B cell (primary cell): ENCODE measurements around the gene MYOCD. TPM values are rescaled to one million over a fixed set of nuclear protein-coding genes. Genes with fewer than 3 reads are reported as not detected.

Experiments used
- ATAC-seq: fragments of 200-7000 bp; cut with Tn5 transposase; one replicate; pipeline ENCODE4 v1.10.0; 2021; ENCODE audit warnings: low read depth, mild to moderate bottlenecking, moderate number of reproducible peaks, moderate library complexity
- CTCF ChIA-PET: fragments of 350-600 bp; sonication (Branson Sonifier 250); formaldehyde crosslinking; loops from one replicate; lab custom pipeline; 2021; ENCODE audit warnings: antibody characterized with exemption, inconsistent platforms; lab: Charles Lee
- POLR2A ChIA-PET: fragments of 350-600 bp; sonication (Branson Sonifier 250); formaldehyde crosslinking; loops from one replicate; lab custom pipeline; 2021; ENCODE audit warnings: antibody characterized with exemption; lab: Charles Lee
- DNase-seq: peaks from one replicate; pipeline ENCODE4 v3.0.0; 2013
- H2AFZ ChIP-seq: 2 replicates; pipeline ENCODE4 v1.6.1; 2012; ENCODE audit warnings: mild to moderate bottlenecking, low read depth, low read length; ENCODE audit not compliant: insufficient read depth, poor library complexity, severe bottlenecking
- H3K27ac ChIP-seq, 2 donors: 1 replicate in 1 of 2; 2 replicates in 1 of 2; pipeline ENCODE4 v1.5.1; 2012 to 2013; ENCODE audit warnings: low read length in 2 of 2, mild to moderate bottlenecking in 2 of 2, moderate library complexity in 1 of 2
- H3K27me3 ChIP-seq, 4 experiments: fragments of 200-600 bp in 1 of 4; sonication (generic) in 1 of 4; replicated peaks in 1 of 4; 1 replicate in 2 of 4; 2 replicates in 2 of 4; pipeline versions ENCODE4 v1.6.1 to v1.7.0; 2013 to 2016; ENCODE audit warnings: low read length in 3 of 4, mild to moderate bottlenecking in 2 of 4, mixed read lengths in 1 of 4, moderate library complexity in 1 of 4; ENCODE audit not compliant: insufficient read depth in 4 of 4, control insufficient read depth in 3 of 4; ENCODE audit errors: control extremely low read depth in 1 of 4
- H3K36me3 ChIP-seq, 2 experiments: replicated peaks in 1 of 2; 1 replicate in 1 of 2; 2 replicates in 1 of 2; pipeline versions ENCODE4 v1.6.1 to v1.7.1; 2013; ENCODE audit warnings: low read length in 1 of 2; ENCODE audit not compliant: insufficient read depth in 2 of 2, control insufficient read depth in 1 of 2; ENCODE audit errors: control extremely low read depth in 1 of 2, extremely low read depth in 1 of 2
- H3K4me1 ChIP-seq, 2 donors: fragments of 200-600 bp in 1 of 2; sonication (generic) in 1 of 2; 1 replicate in 1 of 2; 2 replicates in 1 of 2; pipeline versions ENCODE4 v1.5.1 to v1.6.1; 2013 to 2017; ENCODE audit warnings: low read length in 2 of 2; ENCODE audit not compliant: control insufficient read depth in 2 of 2, insufficient read depth in 2 of 2
- H3K4me2 ChIP-seq: replicated peaks from 2 replicates; pipeline ENCODE3; 2012; ENCODE audit warnings: mild to moderate bottlenecking, low read depth, low read length; ENCODE audit not compliant: poor library complexity, severe bottlenecking
- H3K4me3 ChIP-seq, 5 experiments: fragments of 200-600 bp in 1 of 5; sonication (generic) in 1 of 5; 1 replicate in 3 of 5; 2 replicates in 2 of 5; pipeline versions ENCODE4 v1.5.1 to v1.7.0; 2011 to 2016; ENCODE audit warnings: low read length in 4 of 5, mild to moderate bottlenecking in 4 of 5, low read depth in 2 of 5, control low read depth in 1 of 5, moderate library complexity in 1 of 5; ENCODE audit not compliant: insufficient read depth in 1 of 5; ENCODE audit errors: control extremely low read depth in 1 of 5, extremely low read depth in 1 of 5
- H3K79me2 ChIP-seq: fragments of 200-600 bp; sonication (generic); one replicate; pipeline ENCODE4 v1.6.0; 2016; ENCODE audit warnings: low read length; ENCODE audit not compliant: control insufficient read depth, insufficient read depth
- H3K9ac ChIP-seq: fragments of 200-600 bp; sonication (generic); 2 replicates; pipeline ENCODE4 v1.6.1; 2017; ENCODE audit warnings: mild to moderate bottlenecking, low read length, moderate library complexity
- H3K9me3 ChIP-seq, 3 donors: one replicate each; pipeline versions ENCODE4 v1.6.1 to v1.7.1; 2013; ENCODE audit warnings: low read length in 2 of 3; ENCODE audit not compliant: control insufficient read depth in 2 of 3, insufficient read depth in 1 of 3; ENCODE audit errors: control extremely low read depth in 1 of 3
- H4K20me1 ChIP-seq: 2 replicates; pipeline ENCODE4 v1.6.0; 2012; ENCODE audit warnings: mild to moderate bottlenecking, low read length; ENCODE audit not compliant: insufficient read depth, control insufficient read depth, poor library complexity, severe bottlenecking
- H3K27ac Mint-ChIP-seq: one replicate; pipeline ENCODE4 v1.8.0; 2021; ENCODE audit warnings: mixed read lengths
- H3K27me3 Mint-ChIP-seq: one replicate; pipeline ENCODE4 v1.8.0; 2021; ENCODE audit warnings: mixed read lengths
- H3K4me1 Mint-ChIP-seq: one replicate; pipeline ENCODE4 v1.8.0; 2021; ENCODE audit warnings: mixed read lengths
- H3K4me3 Mint-ChIP-seq: one replicate; pipeline ENCODE4 v1.8.0; 2021; ENCODE audit warnings: mixed read lengths
- H3K9me3 Mint-ChIP-seq: one replicate; pipeline ENCODE4 v1.8.0; 2022; ENCODE audit warnings: mixed read lengths; ENCODE audit not compliant: insufficient read depth
- CTCF ChIP-seq: fragments of 200-600 bp; IDR thresholded peaks from one replicate; pipeline ENCODE4 v1.8.0; 2022; ENCODE audit warnings: antibody characterized with exemption, mild to moderate bottlenecking
- EZH2 ChIP-seq: IDR thresholded peaks from 2 replicates; pipeline ENCODE4 v1.6.1; 2012; ENCODE audit warnings: borderline replicate concordance, low read depth, mild to moderate bottlenecking, moderate library complexity, low read length; ENCODE audit not compliant: insufficient read depth, poor library complexity, severe bottlenecking
- WGBS: methylation state at CpG from one replicate; pipeline ENCODE4 v1.1.5; 2013; ENCODE audit warnings: missing lambda C conversion rate; ENCODE audit not compliant: insufficient coverage; 5-methylcytosine and 5-hydroxymethylcytosine counted together
- intact Hi-C: fragments of 100-400 bp; cut with micrococcal nuclease; formaldehyde crosslinking; loops from one replicate; pipeline ENCODE4 v1.10.0; 2022
- polyA plus RNA-seq: library from polyadenylated mRNA; depleted of rRNA; stranded (reverse); fragments of >200 nt; gene quantifications from 2 replicates; pipeline ENCODE4 v1.2.3, GENCODE V29; 2012
- total RNA-seq, 2 donors: library from RNA; stranded (reverse); fragments of 120-200 nt in 1 of 2; gene quantifications; 1 replicate in 1 of 2; 2 replicates in 1 of 2; pipeline versions ENCODE4 v1.2.3 to v1.2.4, GENCODE V29; 2013 to 2022

Gene MYOCD
- total and polyA plus RNA-seq, 2 donors (not counting 1 experiment from before 2014, with no cell fraction given) = 0.32 TPM; not detected in 1

- no peaks in the 10 kb centered on the region for H3K27me3 Mint-ChIP-seq
Measured at GRCh38 chr17:12722282-12722681, 56.6 kb downstream of the MYOCD start.

DNA sequence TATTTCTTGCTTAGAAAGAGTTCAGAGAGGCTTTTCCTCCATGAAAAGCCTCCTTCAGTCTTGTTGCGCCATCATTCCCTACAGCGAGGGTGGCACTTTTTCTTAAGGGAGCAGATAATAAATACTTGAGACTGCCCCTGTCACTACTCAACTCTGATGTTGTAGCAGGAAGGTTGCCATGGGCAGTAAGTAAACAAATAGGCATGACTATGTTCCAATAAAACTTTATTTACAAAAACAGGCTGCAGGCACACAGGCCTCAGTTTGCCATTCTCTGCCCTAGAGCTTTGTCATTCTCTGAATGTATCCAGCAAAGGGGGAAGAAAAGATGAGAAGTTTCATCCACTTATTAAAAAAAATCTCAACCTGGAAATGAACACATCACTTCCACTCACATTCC, 60.4 kb downstream of the MYOCD start:
- peaks cover 0 to 4% (median 0%) of the 10 kb centered on the region in 3 donors for H3K9me3 ChIP-seq
- ChIA-PET CTCF (no interaction called here), POLR2A (no interaction called here)
- intact Hi-C loops = no loop called here
- H3K79me2 ChIP-seq = no peaks in the 10 kb centered on the region
- DNase-seq = no peak
- Mint-ChIP-seq H3K27ac (no peak overlapping the region), H3K4me1 (no peaks in the 10 kb centered on the region), H3K4me3 (no peak overlapping the region), H3K27me3 (peaks cover 3% of the 10 kb centered on the region), H3K9me3 (no peaks in the 10 kb centered on the region)
- no peaks in the 10 kb centered on the region for H3K4me1 ChIP-seq
- H3K27me3 ChIP-seq = no peaks in the 10 kb centered on the region
- 80% methylated on average over 1 of the region's 2 CpGs for WGBS
- H4K20me1 ChIP-seq = no peaks in the 10 kb centered on the region
- no peaks in the 10 kb centered on the region for H3K36me3 ChIP-seq
- TF ChIP-seq EZH2 = no peak
- TF ChIP-seq CTCF = no peak
- no peak overlapping the region for H2AFZ ChIP-seq
- no peak overlapping the region for H3K27ac ChIP-seq
- no peak overlapping the region for H3K9ac ChIP-seq
- ATAC-seq = no peak
- H3K4me3 ChIP-seq = no peak overlapping the region
- no peak overlapping the region for H3K4me2 ChIP-seq

More at GRCh38 chr17:12722282-12722681, 56.6 kb downstream of the MYOCD start:
- no peaks in the 10 kb centered on the region for H3K4me1 ChIP-seq
- DNase-seq = no peak
- no peak overlapping the region for H3K4me2 ChIP-seq
- H3K79me2 ChIP-seq = no peaks in the 10 kb centered on the region
- WGBS = 83% methylated on average over 1 of the region's 5 CpGs
- no peaks in the 10 kb centered on the region for H3K9me3 Mint-ChIP-seq
- no peak overlapping the region for H3K4me3 ChIP-seq
- H2AFZ ChIP-seq = no peak overlapping the region
- no peak overlapping the region for H3K9ac ChIP-seq
- no peaks in the 10 kb centered on the region for H3K4me1 Mint-ChIP-seq
- no peaks in the 10 kb centered on the region for H3K27me3 ChIP-seq
- intact Hi-C loops = no loop called here
- no peaks in the 10 kb centered on the region for H4K20me1 ChIP-seq
- no peak overlapping the region for H3K27ac Mint-ChIP-seq
- H3K27ac ChIP-seq = no peak overlapping the region
- no peak overlapping the region for H3K4me3 Mint-ChIP-seq
- TF ChIP-seq CTCF (no peak), EZH2 (no peak)
- CTCF ChIA-PET = no interaction called here
- no peaks in the 10 kb centered on the region for H3K9me3 ChIP-seq
- no peaks in the 10 kb centered on the region for H3K36me3 ChIP-seq
- POLR2A ChIA-PET = no interaction called here
- no peak for ATAC-seq
